Central memory CD8-positive, alpha-beta T cell (primary cell): ENCODE results near the gene CDX1.

Source experiments
- ATAC-seq: fragments of 150-1000 bp; cut with Tn5 transposase; replicated peaks from 2 replicates; pipeline ENCODE4 v1.10.0; 2022; ENCODE audit warnings: mild to moderate bottlenecking, moderate FRiP score, moderate number of reproducible peaks; ENCODE audit not compliant: poor library complexity, severe bottlenecking; ENCODE audit errors: extremely low read depth
- DNase-seq, 2 donors: peaks; one replicate each; pipeline ENCODE4 v3.0.0; 2021; ENCODE audit warnings: low spot score in 2 of 2
- H3K27ac Mint-ChIP-seq: one replicate; pipeline ENCODE4 v1.8.0; 2022; ENCODE audit warnings: low read depth, mild to moderate bottlenecking, moderate library complexity, mixed read lengths
- H3K27me3 Mint-ChIP-seq: one replicate; pipeline ENCODE4 v1.8.0; 2022; ENCODE audit warnings: mixed read lengths
- H3K36me3 Mint-ChIP-seq: one replicate; pipeline ENCODE4 v1.8.0; 2022; ENCODE audit warnings: mild to moderate bottlenecking, moderate library complexity, mixed read lengths; ENCODE audit not compliant: insufficient read depth
- H3K4me1 Mint-ChIP-seq: one replicate; pipeline ENCODE4 v1.8.0; 2022; ENCODE audit warnings: mixed read lengths
- H3K4me3 Mint-ChIP-seq: one replicate; pipeline ENCODE4 v1.8.0; 2022; ENCODE audit warnings: mild to moderate bottlenecking, moderate library complexity, mixed read lengths
- H3K9me3 Mint-ChIP-seq: one replicate; pipeline ENCODE4 v1.8.0; 2022; ENCODE audit warnings: mixed read lengths

Gene CDX1

GRCh38 chr5:150154618-150155128 is 11.9 kb upstream of the CDX1 start:
- no peak for ATAC-seq
- Mint-ChIP-seq H3K4me3 (peak overlapping the region; percentile 86), H3K27ac (no peak overlapping the region)

GRCh38 chr5:150155258-150156026 is 11.1 kb upstream of the CDX1 start, which contains the start of gene PDGFRB:
Gene PDGFRB (minus strand): TSS chr5:150155845. CDS start chr5:150137047, 18,798 bp downstream.
- H3K27ac Mint-ChIP-seq = peak within 1 kb of the TSS; percentile 70
- peaks cover 1% of the 10 kb centered on the region for H3K36me3 Mint-ChIP-seq
- peaks cover 14% of the 10 kb centered on the region for H3K4me1 Mint-ChIP-seq
- peaks cover 24% of the 10 kb centered on the region for H3K27me3 Mint-ChIP-seq
- H3K9me3 Mint-ChIP-seq = no peaks in the 10 kb centered on the region
- peak in 1 of 2 donors; percentile 28 for DNase-seq
- peak within 1 kb of the TSS; percentile 86 for H3K4me3 Mint-ChIP-seq
- peak; percentile 75 for ATAC-seq

More at GRCh38 chr5:150154618-150155128, 11.9 kb upstream of the CDX1 start:
- Mint-ChIP-seq H3K27me3 (peaks cover 24% of the 10 kb centered on the region), H3K4me1 (peaks cover 14% of the 10 kb centered on the region), H3K9me3 (no peaks in the 10 kb centered on the region), H3K36me3 (peaks cover 3% of the 10 kb centered on the region)
- no peak for DNase-seq

- Mint-ChIP-seq H3K36me3 (peaks cover 1% of the 10 kb centered on the region), H3K27me3 (peaks cover 24% of the 10 kb centered on the region), H3K27ac (peak overlapping the region; percentile 70), H3K4me3 (peak overlapping the region; percentile 86), H3K4me1 (peaks cover 14% of the 10 kb centered on the region), H3K9me3 (no peaks in the 10 kb centered on the region)
- DNase-seq (no peak), ATAC-seq (no peak)
These were observed 10.6 kb upstream of the CDX1 start for GRCh38 chr5:150156027-150156368.

- peaks cover 24% of the 10 kb centered on the region for H3K27me3 Mint-ChIP-seq
- DNase-seq (no peak), ATAC-seq (no peak)
- H3K4me3 Mint-ChIP-seq = peak overlapping the region; percentile 86
- peaks cover 16% of the 10 kb centered on the region for H3K4me1 Mint-ChIP-seq
- H3K36me3 Mint-ChIP-seq = peaks cover 1% of the 10 kb centered on the region
- H3K9me3 Mint-ChIP-seq = no peaks in the 10 kb centered on the region
- H3K27ac Mint-ChIP-seq = peak overlapping the region; percentile 70
These were observed 10.0 kb upstream of the CDX1 start for GRCh38 chr5:150156540-150156939.

- no peaks in the 10 kb centered on the region for H3K36me3 Mint-ChIP-seq
- DNase-seq = no peak
- peak overlapping the region; percentile 12 for H3K4me3 Mint-ChIP-seq
- peaks cover 24% of the 10 kb centered on the region for H3K27me3 Mint-ChIP-seq
- H3K27ac Mint-ChIP-seq = no peak overlapping the region
- no peaks in the 10 kb centered on the region for H3K9me3 Mint-ChIP-seq
- H3K4me1 Mint-ChIP-seq = peaks cover 18% of the 10 kb centered on the region
- ATAC-seq = no peak
These were observed 9.4 kb upstream of the CDX1 start for GRCh38 chr5:150157168-150157567.

- H3K4me1 Mint-ChIP-seq = peaks cover 18% of the 10 kb centered on the region
- DNase-seq = no peak
- H3K9me3 Mint-ChIP-seq = no peaks in the 10 kb centered on the region
These were observed 8.2 kb upstream of the CDX1 start for GRCh38 chr5:150158170-150158949.

GRCh38 chr5:150159031-150159430 is 7.5 kb upstream of the CDX1 start:
- ATAC-seq = no peak
- Mint-ChIP-seq H3K36me3 (no peaks in the 10 kb centered on the region), H3K27ac (no peak overlapping the region), H3K9me3 (no peaks in the 10 kb centered on the region), H3K4me1 (peaks cover 18% of the 10 kb centered on the region), H3K4me3 (no peak overlapping the region), H3K27me3 (peaks cover 24% of the 10 kb centered on the region)
- DNase-seq = no peak

More at GRCh38 chr5:150158170-150158949, 8.2 kb upstream of the CDX1 start:
- Mint-ChIP-seq H3K4me3 (no peak overlapping the region), H3K36me3 (no peaks in the 10 kb centered on the region), H3K27ac (no peak overlapping the region), H3K27me3 (peaks cover 24% of the 10 kb centered on the region)
- no peak for ATAC-seq

GRCh38 chr5:150159741-150160179 is 6.8 kb upstream of the CDX1 start:
- ATAC-seq (no peak), DNase-seq (no peak)
- peaks cover 18% of the 10 kb centered on the region for H3K4me1 Mint-ChIP-seq
- H3K27ac Mint-ChIP-seq = no peak overlapping the region
- H3K9me3 Mint-ChIP-seq = no peaks in the 10 kb centered on the region
- peaks cover 30% of the 10 kb centered on the region for H3K27me3 Mint-ChIP-seq
- H3K4me3 Mint-ChIP-seq = no peak overlapping the region
- no peaks in the 10 kb centered on the region for H3K36me3 Mint-ChIP-seq

GRCh38 chr5:150160448-150161081 is 6.0 kb upstream of the CDX1 start:
- Mint-ChIP-seq H3K4me3 (no peak overlapping the region), H3K27me3 (peaks cover 37% of the 10 kb centered on the region), H3K27ac (no peak overlapping the region), H3K9me3 (no peaks in the 10 kb centered on the region), H3K36me3 (no peaks in the 10 kb centered on the region), H3K4me1 (peaks cover 14% of the 10 kb centered on the region)
- ATAC-seq (no peak), DNase-seq (no peak)

GRCh38 chr5:150161242-150162141 is 5.1 kb upstream of the CDX1 start:
- peaks cover 38% of the 10 kb centered on the region for H3K27me3 Mint-ChIP-seq
- peak overlapping the region; percentile 32 for H3K27ac Mint-ChIP-seq
- H3K9me3 Mint-ChIP-seq = no peaks in the 10 kb centered on the region
- DNase-seq (peak; percentile 61 to 68), ATAC-seq (peak; percentile 70)
- peaks cover 4% of the 10 kb centered on the region for H3K4me1 Mint-ChIP-seq
- no peak overlapping the region for H3K4me3 Mint-ChIP-seq
- no peaks in the 10 kb centered on the region for H3K36me3 Mint-ChIP-seq

GRCh38 chr5:150162142-150162513 is 4.5 kb upstream of the CDX1 start:
- Mint-ChIP-seq H3K9me3 (no peaks in the 10 kb centered on the region), H3K36me3 (no peaks in the 10 kb centered on the region), H3K4me3 (no peak overlapping the region), H3K4me1 (peaks cover 4% of the 10 kb centered on the region), H3K27ac (peak overlapping the region; percentile 32), H3K27me3 (peaks cover 31% of the 10 kb centered on the region)
- no peak for ATAC-seq
- DNase-seq = no peak
